Spinal cord (tissue), 10 donors: Measurements from ENCODE around the gene DEAF1. TPM values are rescaled to one million over a fixed set of nuclear protein-coding genes. Genes with fewer than 3 reads are reported as not detected.
"Not testable (repeated sequence)": the region's sequence is repeated elsewhere in the genome, so short reads cannot be mapped to it uniquely, and the experiment has no call there.

ENCODE experiments used
- DNase-seq, 6 donors: peaks; one replicate each; pipeline versions ENCODE4 v3.0.0 to v3.0.0-alpha.2; 2013 to 2015; ENCODE audit warnings: low spot score in 6 of 6, low read depth in 4 of 6
- H3K27ac ChIP-seq: one replicate; pipeline ENCODE4 v1.5.1; 2013; ENCODE audit warnings: low read depth, low read length, control low read depth
- H3K27me3 ChIP-seq: one replicate; pipeline ENCODE4 v1.6.1; 2013; ENCODE audit warnings: low read length; ENCODE audit not compliant: control insufficient read depth, insufficient read depth
- H3K36me3 ChIP-seq: one replicate; pipeline ENCODE4 v1.6.1; 2013; ENCODE audit warnings: low read length; ENCODE audit not compliant: control insufficient read depth, insufficient read depth
- H3K4me1 ChIP-seq: one replicate; pipeline ENCODE4 v1.6.1; 2013; ENCODE audit warnings: low read length; ENCODE audit not compliant: control insufficient read depth, insufficient read depth
- H3K4me3 ChIP-seq: one replicate; pipeline ENCODE4 v1.5.1; 2013; ENCODE audit warnings: low read depth, low read length, control low read depth
- H3K9me3 ChIP-seq: one replicate; pipeline ENCODE4 v1.6.1; 2013; ENCODE audit warnings: low read length; ENCODE audit not compliant: control insufficient read depth, insufficient read depth
- WGBS: methylation state at CpG from one replicate; pipeline ENCODE4 v1.1.5; 2013; ENCODE audit warnings: missing lambda C conversion rate; ENCODE audit not compliant: insufficient coverage; 5-methylcytosine and 5-hydroxymethylcytosine counted together
- polyA plus RNA-seq, 2 donors: library from polyadenylated mRNA; unstranded; fragments of 120-200 nt; gene quantifications; one replicate each; pipeline ENCODE4 v1.2.1, GENCODE V29; 2013; ENCODE audit not compliant: insufficient read length in 2 of 2
- total RNA-seq, 2 donors: library from RNA; depleted of rRNA in 1 of 2; stranded (reverse); fragments of 120-200 nt in 1 of 2; fragments of >200 nt in 1 of 2; gene quantifications; one replicate each; pipeline versions ENCODE4 v1.2.3 to v1.2.4, GENCODE V29; 2013 to 2014
- donor health status: healthy.

DEAF1 gene
- total and polyA plus RNA-seq, 4 donors: 45.3 to 242 (median 154) TPM

DNA sequence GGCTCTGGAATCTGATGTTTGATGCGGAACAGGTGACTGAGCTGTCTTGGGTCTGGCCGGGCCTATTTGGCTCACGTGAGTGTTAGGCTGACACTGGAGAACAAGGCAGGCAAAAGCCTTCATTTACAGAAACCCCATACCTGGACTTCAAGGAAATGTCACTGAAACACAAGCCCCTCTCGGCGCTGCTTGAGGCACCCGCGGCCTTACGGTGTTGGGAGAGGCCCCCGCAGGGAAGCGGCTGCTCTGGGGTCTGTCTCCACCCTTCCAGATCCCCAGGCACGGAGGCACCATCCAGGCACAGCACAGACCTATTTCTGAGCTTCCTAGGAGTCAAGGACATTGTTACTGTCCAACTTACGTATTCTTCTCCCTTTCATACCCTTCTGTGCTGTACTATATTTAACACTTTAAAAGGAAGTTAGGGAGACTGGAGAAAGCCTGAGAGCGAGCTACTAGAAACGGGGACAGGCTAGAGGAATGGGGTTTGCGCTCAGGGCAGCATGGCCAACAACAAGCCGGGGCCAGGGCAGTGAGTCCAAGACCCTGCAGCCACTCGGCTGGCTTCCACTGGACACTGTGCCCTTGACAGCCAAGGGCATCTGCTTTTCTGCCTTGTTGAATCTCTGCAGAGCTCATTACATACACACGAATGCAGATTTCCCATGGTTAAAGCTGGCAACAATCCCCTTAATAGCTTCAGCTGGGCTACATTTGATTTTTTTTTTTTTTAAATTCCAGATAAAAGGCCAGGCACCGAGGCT is 34.2 kb downstream of the DEAF1 start:
- WGBS: 86% methylated on average over 15 of the region's 19 CpGs
- no peak for DNase-seq
- H3K4me3 ChIP-seq: no peak overlapping the region
- H3K27ac ChIP-seq: no peak overlapping the region
- no peaks in the 10 kb centered on the region for H3K27me3 ChIP-seq
- peaks cover 73% of the 10 kb centered on the region for H3K36me3 ChIP-seq
- peaks cover 46% of the 10 kb centered on the region for H3K4me1 ChIP-seq
- no peaks in the 10 kb centered on the region for H3K9me3 ChIP-seq

DNA sequence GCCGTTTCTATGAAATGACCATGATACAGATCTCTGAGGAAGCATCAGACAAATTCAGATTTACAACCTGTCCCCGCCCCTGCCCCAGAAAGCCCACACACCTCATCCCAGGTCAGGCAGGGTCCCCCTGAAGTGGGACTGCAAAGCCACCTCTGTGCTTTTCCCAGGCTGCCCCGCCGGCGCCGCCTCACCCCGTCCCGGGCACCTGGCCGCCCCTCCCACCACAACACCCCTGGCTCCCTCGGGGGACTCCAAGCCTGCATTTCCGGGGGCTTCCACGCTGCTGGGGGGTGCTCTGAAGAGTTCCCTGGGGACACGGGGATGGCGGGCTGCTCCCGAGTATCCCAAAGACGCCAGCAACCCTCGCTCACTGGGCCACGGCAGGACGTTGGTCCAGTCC is 34.7 kb downstream of the DEAF1 start:
- Histone ChIP-seq H3K36me3 (peaks cover 70% of the 10 kb centered on the region), H3K4me1 (peaks cover 43% of the 10 kb centered on the region), H3K9me3 (no peaks in the 10 kb centered on the region), H3K4me3 (no peak overlapping the region), H3K27ac (no peak overlapping the region), H3K27me3 (no peaks in the 10 kb centered on the region)
- WGBS: 95% methylated on average over 19 of the region's 19 CpGs
- no peak for DNase-seq

- H3K4me1 ChIP-seq: peaks cover 42% of the 10 kb centered on the region
- no peak for DNase-seq
- H3K4me3 ChIP-seq: no peak overlapping the region
- H3K27me3 ChIP-seq: no peaks in the 10 kb centered on the region
- H3K9me3 ChIP-seq: no peaks in the 10 kb centered on the region
- H3K36me3 ChIP-seq: peaks cover 74% of the 10 kb centered on the region
- H3K27ac ChIP-seq: no peak overlapping the region
- WGBS: 94% methylated on average over 14 of the region's 16 CpGs
Measured at GRCh38 chr11:659532-660085, 35.4 kb downstream of the DEAF1 start.

DNA sequence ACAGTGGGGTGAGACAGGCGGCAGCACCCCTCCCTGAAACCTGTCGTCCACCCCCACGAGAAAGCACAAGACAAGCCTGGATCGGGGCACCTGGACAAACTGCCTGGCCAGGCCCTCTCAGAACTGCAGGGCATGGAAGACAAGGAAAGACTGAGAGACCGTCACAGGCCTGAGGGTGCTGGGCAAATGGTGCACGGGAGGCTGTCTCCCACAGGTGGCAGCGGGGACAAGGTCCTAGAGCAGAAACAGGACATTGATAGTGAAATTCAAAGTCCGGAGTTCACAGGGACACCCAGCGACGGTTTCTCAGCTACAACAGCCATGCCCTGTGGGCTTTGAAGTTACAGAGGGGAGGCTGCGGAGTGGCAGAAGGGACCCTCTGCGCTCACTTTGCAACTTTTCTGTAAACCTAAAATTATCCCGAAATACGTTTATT is 37.3 kb downstream of the DEAF1 start:
- WGBS: 90% methylated on average over 9 of the region's 14 CpGs
- Histone ChIP-seq H3K36me3 (peaks cover 87% of the 10 kb centered on the region), H3K4me3 (no peak overlapping the region), H3K27me3 (no peaks in the 10 kb centered on the region), H3K27ac (no peak overlapping the region), H3K9me3 (no peaks in the 10 kb centered on the region), H3K4me1 (peaks cover 30% of the 10 kb centered on the region)
- no peak for DNase-seq

GRCh38 chr11:656866-657265 is 38.2 kb downstream of the DEAF1 start:
- no peaks in the 10 kb centered on the region for H3K9me3 ChIP-seq
- 82% methylated on average over 6 of the region's 7 CpGs for WGBS

DNA sequence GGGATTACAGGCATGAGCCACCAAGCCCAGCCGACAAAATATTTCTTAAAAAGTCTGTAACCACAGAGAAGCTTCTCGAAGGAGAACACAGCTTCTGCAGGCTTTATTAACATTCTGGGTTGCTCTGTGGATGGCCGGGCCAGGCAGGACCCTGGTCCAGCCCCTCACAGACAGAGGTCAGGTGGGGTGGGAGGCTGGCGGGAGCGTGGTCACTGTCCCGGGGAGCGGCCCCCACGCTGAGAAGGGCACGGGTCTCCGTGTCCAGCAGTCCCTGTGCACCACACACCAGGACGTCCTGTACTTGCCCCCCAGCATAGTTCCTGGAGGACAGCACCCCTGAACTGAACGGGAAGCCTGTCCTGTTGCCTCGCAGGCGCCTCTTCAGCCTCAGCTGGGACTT is 38.6 kb downstream of the DEAF1 start:
- Histone ChIP-seq H3K9me3 (no peaks in the 10 kb centered on the region), H3K36me3 (peaks cover 82% of the 10 kb centered on the region), H3K4me1 (peaks cover 26% of the 10 kb centered on the region), H3K27ac (no peak overlapping the region), H3K27me3 (no peaks in the 10 kb centered on the region), H3K4me3 (no peak overlapping the region)
- WGBS: 95% methylated on average over 13 of the region's 14 CpGs
- DNase-seq: no peak

More at GRCh38 chr11:656866-657265, 38.2 kb downstream of the DEAF1 start:
- peaks cover 26% of the 10 kb centered on the region for H3K4me1 ChIP-seq
- no peak overlapping the region for H3K4me3 ChIP-seq
- no peak overlapping the region for H3K27ac ChIP-seq
- peaks cover 83% of the 10 kb centered on the region for H3K36me3 ChIP-seq
- DNase-seq: no peak
- H3K27me3 ChIP-seq: no peaks in the 10 kb centered on the region

GRCh38 chr11:655036-655726 is 39.8 kb downstream of the DEAF1 start:
- DNase-seq: no peak
- Histone ChIP-seq H3K36me3 (peaks cover 82% of the 10 kb centered on the region), H3K4me3 (no peak overlapping the region), H3K9me3 (no peaks in the 10 kb centered on the region), H3K27me3 (no peaks in the 10 kb centered on the region), H3K4me1 (peaks cover 19% of the 10 kb centered on the region), H3K27ac (no peak overlapping the region)
- 95% methylated on average over 26 of the region's 30 CpGs for WGBS

- not testable (repeated sequence) for H3K27me3 ChIP-seq, DNase-seq, H3K27ac ChIP-seq, H3K9me3 ChIP-seq, H3K4me3 ChIP-seq
- Histone ChIP-seq H3K4me1 (peaks cover 18% of the 10 kb centered on the region), H3K36me3 (peaks cover 79% of the 10 kb centered on the region)
- 95% methylated on average over 6 of the region's 12 CpGs for WGBS
Measured at GRCh38 chr11:654444-654843, 40.6 kb downstream of the DEAF1 start.

DNA sequence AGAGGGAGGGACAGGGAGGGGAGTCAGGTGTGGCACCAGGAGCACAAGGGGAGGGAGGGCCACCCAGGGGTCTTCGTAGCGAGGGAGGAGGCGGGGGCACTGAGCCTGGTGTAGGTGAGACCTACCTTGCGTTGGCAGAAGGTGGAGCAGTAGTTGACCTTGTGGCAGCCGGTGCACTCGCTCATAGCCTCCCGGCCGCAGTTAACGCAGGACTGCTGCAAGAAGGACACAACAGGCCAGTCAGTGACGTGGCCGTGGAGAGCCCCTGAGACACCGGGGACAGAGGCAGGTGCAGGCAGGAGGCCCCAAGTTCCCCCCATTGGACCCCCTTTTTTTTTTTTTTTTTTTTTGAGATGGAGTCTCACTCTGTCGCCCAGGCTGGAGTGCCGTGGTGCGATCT is 41.2 kb downstream of the DEAF1 start:
- Histone ChIP-seq H3K9me3 (no peaks in the 10 kb centered on the region), H3K27me3 (no peaks in the 10 kb centered on the region), H3K36me3 (peaks cover 79% of the 10 kb centered on the region), H3K4me1 (peaks cover 12% of the 10 kb centered on the region), H3K4me3 (no peak overlapping the region), H3K27ac (no peak overlapping the region)
- 91% methylated on average over 14 of the region's 15 CpGs for WGBS
- no peak for DNase-seq
